IMR-90 (cell line): Measurements from ENCODE around the gene NIPBL. TPM values are rescaled to one million over a fixed set of nuclear protein-coding genes. Genes with fewer than 3 reads are reported as not detected.
A peak's percentile ranks its signal among the peaks of the same experiment; 100 is the strongest.

Source experiments
- ATAC-seq: fragments of 200-7000 bp; cut with Tn5 transposase; 2 replicates; pipeline ENCODE4 v1.9.1; 2020; ENCODE audit warnings: low read depth, mild to moderate bottlenecking, moderate library complexity
- Bru-seq: library from RNA; stranded (reverse); fragments of 400-500 nt; gene quantifications from one replicate; lab custom pipeline; 2021; lab: Mats Ljungman, UMichigan
- BruChase-seq, 2 experiments: library from RNA; stranded (reverse); fragments of 400-500 nt; gene quantifications; one replicate each; lab custom pipeline; 2021; lab: Mats Ljungman, UMichigan
- BruUV-seq: library from RNA; stranded (reverse); fragments of 400-500 nt; replicated peaks from 2 replicates; lab custom pipeline; 2021; lab: Mats Ljungman, UMichigan
- CTCF ChIA-PET: fragments of 300-600 bp; formaldehyde crosslinking; extraction: SDS; loops from one replicate; lab custom pipeline; 2021; ENCODE audit warnings: antibody characterized with exemption; lab: Yijun Ruan, JAX
- POLR2A ChIA-PET: fragments of 300-600 bp; sonication (Branson Sonifier 250); formaldehyde crosslinking; loops from one replicate; lab custom pipeline; 2022; ENCODE audit warnings: antibody characterized with exemption; ENCODE audit not compliant: unreplicated experiment; lab: Charles Lee
- DNase-seq: peaks from one replicate; pipeline ENCODE4 v3.0.0; 2013
- H2AFZ ChIP-seq: replicated peaks from 2 replicates; pipeline ENCODE3; 2013; ENCODE audit warnings: low read length, mild to moderate bottlenecking; ENCODE audit not compliant: poor library complexity
- H2AK5ac ChIP-seq: 2 replicates; pipeline ENCODE4 v1.6.1; 2013; ENCODE audit warnings: low read depth, low read length, inconsistent platforms
- H2AK9ac ChIP-seq: replicated peaks from 2 replicates; pipeline ENCODE3; 2013; ENCODE audit warnings: mild to moderate bottlenecking, low read depth, low read length, moderate library complexity; ENCODE audit not compliant: poor library complexity
- H2BK120ac ChIP-seq: 2 replicates; pipeline ENCODE4 v1.6.1; 2013; ENCODE audit warnings: low read depth, low read length, inconsistent platforms
- H2BK15ac ChIP-seq: 3 replicates; pipeline ENCODE4 v1.6.1; 2013; ENCODE audit warnings: low read depth, low read length, inconsistent platforms
- H2BK20ac ChIP-seq: 2 replicates; pipeline ENCODE4 v1.6.1; 2013; ENCODE audit warnings: low read depth, mild to moderate bottlenecking, inconsistent platforms, low read length, moderate library complexity
- H2BK5ac ChIP-seq: 2 replicates; pipeline ENCODE4 v1.6.1; 2013; ENCODE audit warnings: mild to moderate bottlenecking, low read depth, low read length, inconsistent platforms; ENCODE audit not compliant: poor library complexity, severe bottlenecking
- H3K14ac ChIP-seq: replicated peaks from 2 replicates; pipeline ENCODE4 v1.6.1; 2013; ENCODE audit warnings: low read depth, low read length, inconsistent platforms
- H3K18ac ChIP-seq: 2 replicates; pipeline ENCODE4 v1.6.1; 2013; ENCODE audit warnings: low read depth, low read length, control low read depth
- H3K23ac ChIP-seq: 2 replicates; pipeline ENCODE4 v1.6.1; 2013; ENCODE audit warnings: low read depth, low read length, inconsistent platforms
- H3K27ac ChIP-seq: 2 replicates; pipeline ENCODE4 v1.5.1; 2013; ENCODE audit warnings: mild to moderate bottlenecking, control low read depth, low read length; ENCODE audit not compliant: insufficient read depth
- H3K27me3 ChIP-seq: 2 replicates; pipeline ENCODE4 v1.6.1; 2013; ENCODE audit warnings: low read length; ENCODE audit not compliant: control insufficient read depth, insufficient read depth
- H3K36me3 ChIP-seq: 2 replicates; pipeline ENCODE4 v1.6.1; 2013; ENCODE audit warnings: low read length, mixed read lengths; ENCODE audit not compliant: control insufficient read depth, insufficient read depth
- H3K4ac ChIP-seq: 2 replicates; pipeline ENCODE4 v1.6.1; 2013; ENCODE audit warnings: low read depth, low read length, inconsistent platforms
- H3K4me1 ChIP-seq: 2 replicates; pipeline ENCODE4 v1.6.1; 2013; ENCODE audit warnings: low read length, mixed read lengths; ENCODE audit not compliant: control insufficient read depth, insufficient read depth
- H3K4me2 ChIP-seq: 2 replicates; pipeline ENCODE4 v1.6.1; 2013; ENCODE audit warnings: low read depth, mild to moderate bottlenecking, control low read depth, low read length, moderate library complexity
- H3K4me3 ChIP-seq: 2 replicates; pipeline ENCODE4 v1.5.1; 2013; ENCODE audit warnings: low read depth, mild to moderate bottlenecking, control low read depth, low read length, moderate library complexity; ENCODE audit not compliant: insufficient read depth
- H3K56ac ChIP-seq: 2 replicates; pipeline ENCODE4 v1.6.1; 2013; ENCODE audit warnings: low read length, inconsistent platforms; ENCODE audit not compliant: insufficient read depth; ENCODE audit errors: extremely low read depth
- H3K79me1 ChIP-seq, 2 experiments: 2 replicates each; pipeline ENCODE4 v1.6.1; 2013; ENCODE audit warnings: low read length in 2 of 2, inconsistent platforms in 1 of 2, low read depth in 1 of 2
- H3K9ac ChIP-seq: 2 replicates; pipeline ENCODE4 v1.6.1; 2013; ENCODE audit warnings: low read depth, low read length, control low read depth
- H3K9me1 ChIP-seq: 2 replicates; pipeline ENCODE4 v1.6.1; 2013; ENCODE audit warnings: low read length, inconsistent platforms; ENCODE audit not compliant: insufficient read depth
- H3K9me3 ChIP-seq: 2 replicates; pipeline ENCODE4 v1.6.1; 2013; ENCODE audit warnings: low read length; ENCODE audit not compliant: control insufficient read depth, insufficient read depth
- H4K20me1 ChIP-seq: 2 replicates; pipeline ENCODE4 v1.6.1; 2013; ENCODE audit warnings: low read length, inconsistent platforms; ENCODE audit not compliant: insufficient read depth
- H4K5ac ChIP-seq: 2 replicates; pipeline ENCODE4 v1.6.1; 2013; ENCODE audit warnings: mild to moderate bottlenecking, low read depth, low read length, control low read depth
- H4K8ac ChIP-seq, 2 experiments: 2 replicates each; pipeline ENCODE4 v1.6.1; 2013; ENCODE audit warnings: low read depth in 2 of 2, low read length in 2 of 2, control low read depth in 1 of 2, inconsistent platforms in 1 of 2
- H4K91ac ChIP-seq: 2 replicates; pipeline ENCODE4 v1.6.1; 2013; ENCODE audit warnings: low read depth, low read length, inconsistent platforms; ENCODE audit not compliant: insufficient read depth
- CHD1 ChIP-seq: IDR thresholded peaks from 2 replicates; pipeline ENCODE4 v1.6.1; 2012; ENCODE audit warnings: low read depth, low read length, improper control_type of control experiment
- MAFK ChIP-seq: IDR thresholded peaks from 2 replicates; pipeline ENCODE4 v1.6.1; 2012; ENCODE audit warnings: low read depth, low read length, improper control_type of control experiment
- MAZ ChIP-seq: IDR thresholded peaks from 2 replicates; pipeline ENCODE4 v1.6.1; 2012; ENCODE audit warnings: low read depth, mild to moderate bottlenecking, low read length, improper control_type of control experiment, moderate library complexity, borderline replicate concordance
- POLR2A ChIP-seq: IDR thresholded peaks from 2 replicates; pipeline ENCODE4 v1.6.1; 2012; ENCODE audit warnings: mild to moderate bottlenecking, low read depth, low read length
- RAD21 ChIP-seq: IDR thresholded peaks from 2 replicates; pipeline ENCODE4 v1.6.1; 2012; ENCODE audit warnings: low read length, improper control_type of control experiment
- RCOR1 ChIP-seq: IDR thresholded peaks from 2 replicates; pipeline ENCODE4 v1.6.1; 2012; ENCODE audit warnings: mild to moderate bottlenecking, low read length, improper control_type of control experiment; ENCODE audit not compliant: insufficient replicate concordance
- USF2 ChIP-seq: fragments of 150-350 bp; IDR thresholded peaks from 2 replicates; pipeline ENCODE4 v1.6.1; 2017; ENCODE audit warnings: mild to moderate bottlenecking, antibody characterized with exemption, low read length, low read depth
- WGBS, 2 experiments: methylation state at CpG; one replicate each; pipeline versions ENCODE4 v1.1.5 to v1.1.7; 2013; ENCODE audit warnings: missing lambda C conversion rate in 2 of 2; ENCODE audit not compliant: insufficient read length in 1 of 2; ENCODE audit errors: extremely low coverage in 2 of 2; 5-methylcytosine and 5-hydroxymethylcytosine counted together
- dilution Hi-C: fragments of 300-500 bp; cut with HindIII; formaldehyde crosslinking; loops from one replicate; pipeline ENCODE4 v1.14.3; 2018; ENCODE audit warnings: low sequenced_read_pairs; ENCODE audit not compliant: unreplicated experiment
- in situ Hi-C: fragments of 300-500 bp; cut with MboI; formaldehyde crosslinking; loops from 3 replicates; pipeline ENCODE4 v1.14.3; 2019; ENCODE audit warnings: low sequenced_read_pairs, inconsistent platforms, mixed read lengths
- intact Hi-C: fragments of 100-400 bp; cut with micrococcal nuclease; formaldehyde crosslinking; loops from 2 replicates; pipeline ENCODE4 v1.10.0; 2022
- long read RNA-seq: library from polyadenylated mRNA; unstranded; transcript quantifications from one replicate; pipeline ENCODE4 v2.0.0, GENCODE V29; 2021; ENCODE audit not compliant: unreplicated experiment
- polyA plus RNA-seq, 3 experiments: library from polyadenylated mRNA; depleted of rRNA; stranded (reverse); fragments of >200 nt; gene quantifications; 2 replicates each; pipeline ENCODE4 v1.2.3, GENCODE V29; 2012; ENCODE audit warnings: low replicate concordance in 1 of 3
- total RNA-seq: library from RNA; depleted of rRNA; stranded (reverse); fragments of >200 nt; gene quantifications from 2 replicates; pipeline ENCODE4 v1.2.3, GENCODE V29; 2012; rRNA removed

Gene NIPBL, protein sequence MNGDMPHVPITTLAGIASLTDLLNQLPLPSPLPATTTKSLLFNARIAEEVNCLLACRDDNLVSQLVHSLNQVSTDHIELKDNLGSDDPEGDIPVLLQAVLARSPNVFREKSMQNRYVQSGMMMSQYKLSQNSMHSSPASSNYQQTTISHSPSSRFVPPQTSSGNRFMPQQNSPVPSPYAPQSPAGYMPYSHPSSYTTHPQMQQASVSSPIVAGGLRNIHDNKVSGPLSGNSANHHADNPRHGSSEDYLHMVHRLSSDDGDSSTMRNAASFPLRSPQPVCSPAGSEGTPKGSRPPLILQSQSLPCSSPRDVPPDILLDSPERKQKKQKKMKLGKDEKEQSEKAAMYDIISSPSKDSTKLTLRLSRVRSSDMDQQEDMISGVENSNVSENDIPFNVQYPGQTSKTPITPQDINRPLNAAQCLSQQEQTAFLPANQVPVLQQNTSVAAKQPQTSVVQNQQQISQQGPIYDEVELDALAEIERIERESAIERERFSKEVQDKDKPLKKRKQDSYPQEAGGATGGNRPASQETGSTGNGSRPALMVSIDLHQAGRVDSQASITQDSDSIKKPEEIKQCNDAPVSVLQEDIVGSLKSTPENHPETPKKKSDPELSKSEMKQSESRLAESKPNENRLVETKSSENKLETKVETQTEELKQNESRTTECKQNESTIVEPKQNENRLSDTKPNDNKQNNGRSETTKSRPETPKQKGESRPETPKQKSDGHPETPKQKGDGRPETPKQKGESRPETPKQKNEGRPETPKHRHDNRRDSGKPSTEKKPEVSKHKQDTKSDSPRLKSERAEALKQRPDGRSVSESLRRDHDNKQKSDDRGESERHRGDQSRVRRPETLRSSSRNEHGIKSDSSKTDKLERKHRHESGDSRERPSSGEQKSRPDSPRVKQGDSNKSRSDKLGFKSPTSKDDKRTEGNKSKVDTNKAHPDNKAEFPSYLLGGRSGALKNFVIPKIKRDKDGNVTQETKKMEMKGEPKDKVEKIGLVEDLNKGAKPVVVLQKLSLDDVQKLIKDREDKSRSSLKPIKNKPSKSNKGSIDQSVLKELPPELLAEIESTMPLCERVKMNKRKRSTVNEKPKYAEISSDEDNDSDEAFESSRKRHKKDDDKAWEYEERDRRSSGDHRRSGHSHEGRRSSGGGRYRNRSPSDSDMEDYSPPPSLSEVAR (N-terminal part only)
- total RNA-seq: 31.7 and 46.4 TPM in 2 replicates
- polyA plus RNA-seq (2012; rRNA removed): 8.4 and 10.1 TPM in 2 replicates
- 2.7 and 2.9 TPM in 2 replicates for polyA plus RNA-seq (2012; cell fraction: cytosol; rRNA removed)
- polyA plus RNA-seq (2012; cell fraction: nucleus; rRNA removed; ENCODE audit: low replicate concordance): 3.2 and 17.4 TPM in 2 replicates
- percentile 88 among the genes with signal in this experiment for Bru-seq, nascent RNA
- BruChase-seq, experiment 1, labeled RNA remaining after a 6-hour chase: percentile 73 among the genes with signal in this experiment
- BruChase-seq, experiment 2, labeled RNA remaining after a 2-hour chase: percentile 86 among the genes with signal in this experiment
- long read RNA-seq, partial matches to known transcripts: 23 of 26 reads
- long read RNA-seq, other reads (novel, unspliced or antisense): 3 of 26 reads

DNA sequence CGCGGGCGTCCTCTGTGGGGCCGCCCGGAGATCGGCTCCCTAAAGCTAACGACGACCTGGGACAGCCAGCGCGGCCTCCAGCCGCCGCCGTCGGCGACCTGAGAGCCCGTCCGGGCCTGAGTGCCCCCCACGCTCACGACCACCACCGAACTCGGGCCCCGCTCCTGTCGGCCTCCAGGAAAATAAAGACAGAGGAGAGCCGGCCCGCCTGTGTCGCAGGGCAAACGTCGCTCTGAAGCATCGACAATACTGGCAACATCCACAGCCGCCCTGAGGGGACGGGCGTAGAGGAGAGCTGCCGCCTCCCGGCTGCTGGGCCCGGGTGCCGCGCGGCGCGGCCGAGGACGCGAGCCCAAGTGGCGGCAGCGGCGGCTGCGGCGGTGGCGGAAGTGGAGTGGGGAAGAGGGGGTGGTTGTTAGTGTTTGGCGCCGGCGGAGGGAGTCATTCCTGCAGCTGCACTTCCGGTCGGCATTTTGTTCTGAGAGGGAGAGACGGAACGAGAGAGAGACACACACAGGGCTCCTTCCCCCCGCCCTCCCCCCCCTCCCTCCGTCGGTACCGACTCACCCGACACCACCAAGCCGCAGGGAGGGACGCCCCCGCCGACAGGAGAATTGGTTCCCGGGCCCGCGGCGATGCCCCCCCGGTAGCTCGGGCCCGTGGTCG is at the start of gene NIPBL:
NIPBL (plus strand) TSS at position 471 of the 666 bp plus-strand sequence. CDS start 76,928 bp downstream, outside the sequence.
- 0 out of 2 replicates have a peak within 1 kb of the TSS, but pooled peaks have one; percentile 14 for H2BK20ac ChIP-seq
- H3K14ac ChIP-seq: peak within 1 kb of the TSS; percentile 99
- in situ Hi-C loops: no loop called here
- peak within 1 kb of the TSS; percentile 98 for H2AK9ac ChIP-seq
- dilution Hi-C loops: no loop called here
- peak within 1 kb of the TSS; percentile 81 for H4K5ac ChIP-seq
- H3K4me2 ChIP-seq: peak within 1 kb of the TSS; percentile 98
- peak within 1 kb of the TSS; percentile 97 for H2AFZ ChIP-seq
- peak within 1 kb of the TSS; percentile 83 for H3K4me3 ChIP-seq
- H3K9me3 ChIP-seq: no peaks in the 10 kb centered on the region
- no peaks in the 10 kb centered on the region for H3K27me3 ChIP-seq
- peaks cover 3 to 34% of the 10 kb centered on the region in 2 experiments; a peak in 3 of 4 replicates for H3K79me1 ChIP-seq
- H2AK5ac ChIP-seq: peak within 1 kb of the TSS; percentile 80
- H4K91ac ChIP-seq: peak within 1 kb of the TSS; percentile 93
- POLR2A ChIA-PET: no interaction called here
- H3K4me1 ChIP-seq: no peaks in the 10 kb centered on the region
- DNase-seq: peak; percentile 94
- peak within 1 kb of the TSS; percentile 96 for H2BK5ac ChIP-seq
- H3K9ac ChIP-seq: peak within 1 kb of the TSS; percentile 100
- peak within 1 kb of the TSS; percentile 93 for H4K8ac ChIP-seq
- CTCF ChIA-PET: interaction anchor here (0.9 to 1.0 kb wide), 2 partner anchors 129 to 144 kb away, joined by 3 read pairs; no protein-coding TSS in a partner anchor
- H3K4ac ChIP-seq: peak within 1 kb of the TSS; percentile 97
- intact Hi-C loops: loop anchor here (1.0 to 10.0 kb wide), 6 partner anchors 20 to 724 kb away; partner anchors contain the start of genes LMBRD2, NADK2 and SKP2
- peak within 1 kb of the TSS; percentile 72 for H3K18ac ChIP-seq
- H3K36me3 ChIP-seq: no peaks in the 10 kb centered on the region
- 0% methylated on average over 10 of the region's 73 CpGs; no CpG with 5 or more reads in 1 of the 2 experiments for WGBS, 2 experiments
- peak within 1 kb of the TSS; percentile 92 for H2BK120ac ChIP-seq
- BruUV-seq: no TSS peak
- peak within 1 kb of the TSS; percentile 97 for H3K56ac ChIP-seq
- peak within 1 kb of the TSS; percentile 100 for H3K23ac ChIP-seq
- no peak for TF ChIP-seq RCOR1
- TF ChIP-seq CHD1: no peak
- TF ChIP-seq MAZ: peak; percentile 67; the same call in 1 of the 2 replicates
- no peak for TF ChIP-seq RAD21
- no peak for TF ChIP-seq USF2
- no peak for TF ChIP-seq MAFK
- TF ChIP-seq POLR2A: peak; percentile 94
- peak within 1 kb of the TSS; percentile 73; the same call in 1 of the 3 replicates for H2BK15ac ChIP-seq
- H3K27ac ChIP-seq: peak within 1 kb of the TSS; percentile 98
- no peaks in the 10 kb centered on the region; the same call in 1 of the 2 replicates for H3K9me1 ChIP-seq
- peaks cover 51% of the 10 kb centered on the region for H4K20me1 ChIP-seq
- peak; percentile 72 for ATAC-seq
